A673 (cell line): ENCODE data around the gene NEO1. TPM values are rescaled to one million over a fixed set of nuclear protein-coding genes. Genes with fewer than 3 reads are reported as not detected.

Experiments
- BruUV-seq: library from RNA; stranded (reverse); fragments of 400-500 nt; replicated peaks from 2 replicates; lab custom pipeline; 2021; lab: Mats Ljungman, UMichigan
- CTCF ChIA-PET: fragments of 300-600 bp; sonication (Branson Sonifier 250); formaldehyde crosslinking; loops from one replicate; lab custom pipeline; 2022; ENCODE audit warnings: antibody characterized with exemption; lab: Charles Lee
- POLR2A ChIA-PET: fragments of 300-600 bp; sonication (Branson Sonifier 250); formaldehyde crosslinking; loops from one replicate; lab custom pipeline; 2022; ENCODE audit warnings: antibody characterized with exemption; ENCODE audit not compliant: low non-redundant PET; lab: Charles Lee
- DNase-seq: peaks from one replicate; pipeline ENCODE4 v3.0.0-alpha.2; 2015; ENCODE audit warnings: low spot score
- H3K27ac ChIP-seq: fragments of 200-600 bp; sonication (generic); 2 replicates; pipeline ENCODE4 v1.5.1; 2016; ENCODE audit warnings: mixed run types, low read depth, mild to moderate bottlenecking, mixed read lengths, antibody characterized with exemption, low read length; ENCODE audit not compliant: poor library complexity, severe bottlenecking
- H3K27me3 ChIP-seq: fragments of 200-600 bp; sonication (generic); replicated peaks from 2 replicates; pipeline ENCODE4 v1.6.1; 2017; ENCODE audit warnings: mixed run types, low read depth, mild to moderate bottlenecking, mixed read lengths, antibody characterized with exemption, low read length; ENCODE audit not compliant: insufficient read depth, poor library complexity
- H3K36me3 ChIP-seq: fragments of 200-600 bp; sonication (generic); 2 replicates; pipeline ENCODE4 v1.6.1; 2016; ENCODE audit warnings: mixed run types, mild to moderate bottlenecking, mixed read lengths, antibody characterized with exemption, low read length; ENCODE audit not compliant: insufficient read depth, poor library complexity, severe bottlenecking
- H3K4me1 ChIP-seq: fragments of 200-600 bp; sonication (generic); 2 replicates; pipeline ENCODE4 v1.6.1; 2017; ENCODE audit warnings: mixed run types, mild to moderate bottlenecking, mixed read lengths, antibody characterized with exemption, low read length; ENCODE audit not compliant: insufficient read depth, poor library complexity, severe bottlenecking
- H3K4me3 ChIP-seq: fragments of 200-600 bp; sonication (generic); 2 replicates; pipeline ENCODE4 v1.5.1; 2016; ENCODE audit warnings: low read depth, mixed run types, mild to moderate bottlenecking, mixed read lengths, low read length; ENCODE audit not compliant: poor library complexity, severe bottlenecking
- H3K9me3 ChIP-seq: fragments of 200-600 bp; sonication (generic); 2 replicates; pipeline ENCODE4 v1.6.1; 2016; ENCODE audit warnings: mixed run types, low read depth, mild to moderate bottlenecking, mixed read lengths, antibody characterized with exemption, low read length; ENCODE audit not compliant: poor library complexity, severe bottlenecking
- CTCF ChIP-seq: fragments of 300-800, 200-600 bp; sonication (generic); conservative IDR thresholded peaks from 2 replicates; pipeline ENCODE4 v1.5.1; 2017; ENCODE audit warnings: low read depth, mild to moderate bottlenecking, antibody characterized with exemption, low read length, moderate library complexity, mixed read lengths
- EZH2 ChIP-seq: fragments of 200-600 bp; sonication (generic); IDR thresholded peaks from 2 replicates; pipeline ENCODE4 v1.6.1; 2017; ENCODE audit warnings: borderline replicate concordance, low read depth, mild to moderate bottlenecking, mixed read lengths, antibody characterized with exemption, low read length; ENCODE audit not compliant: poor library complexity, severe bottlenecking
- intact Hi-C: fragments of 100-400 bp; cut with micrococcal nuclease; formaldehyde crosslinking; loops from one replicate; pipeline ENCODE4 v1.10.0; 2022; ENCODE audit not compliant: unreplicated experiment
- total RNA-seq: library from RNA; stranded (reverse); gene quantifications from 2 replicates; pipeline ENCODE4 v1.2.3, GENCODE V29; 2021

The NEO1 gene
- total RNA-seq, 1 experiment from 2014 or later: 72.6 TPM

GRCh38 chr15:73174171-73174570 is 121.9 kb downstream of the NEO1 start:
- Histone ChIP-seq H3K4me1 (peaks cover 10% of the 10 kb centered on the region), H3K9me3 (no peaks in the 10 kb centered on the region), H3K27me3 (no peaks in the 10 kb centered on the region), H3K36me3 (no peaks in the 10 kb centered on the region), H3K4me3 (no peak overlapping the region), H3K27ac (no peak overlapping the region)
- DNase-seq: peak; percentile 69
- ChIA-PET CTCF (interaction anchor here (0.7 kb wide), 1 partner anchor 390 kb away, joined by 4 read pairs; no protein-coding TSS in a partner anchor), POLR2A (no interaction called here)
- no TSS peak for BruUV-seq
- TF ChIP-seq CTCF: no peak
- TF ChIP-seq EZH2: no peak
- intact Hi-C loops: no loop called here

GRCh38 chr15:73175382-73175781 is 123.1 kb downstream of the NEO1 start:
- H3K4me1 ChIP-seq: peaks cover 8% of the 10 kb centered on the region
- H3K36me3 ChIP-seq: no peaks in the 10 kb centered on the region
- H3K27me3 ChIP-seq: no peaks in the 10 kb centered on the region
- DNase-seq: no peak
- no TSS peak for BruUV-seq
- no peak overlapping the region for H3K27ac ChIP-seq
- intact Hi-C loops: no loop called here
- H3K4me3 ChIP-seq: no peak overlapping the region
- TF ChIP-seq EZH2: no peak
- no peak for TF ChIP-seq CTCF
- CTCF ChIA-PET: no interaction called here
- POLR2A ChIA-PET: interaction anchor here (0.5 kb wide), 1 partner anchor 124 kb away, joined by 4 read pairs; no protein-coding TSS in a partner anchor
- H3K9me3 ChIP-seq: no peaks in the 10 kb centered on the region

DNA sequence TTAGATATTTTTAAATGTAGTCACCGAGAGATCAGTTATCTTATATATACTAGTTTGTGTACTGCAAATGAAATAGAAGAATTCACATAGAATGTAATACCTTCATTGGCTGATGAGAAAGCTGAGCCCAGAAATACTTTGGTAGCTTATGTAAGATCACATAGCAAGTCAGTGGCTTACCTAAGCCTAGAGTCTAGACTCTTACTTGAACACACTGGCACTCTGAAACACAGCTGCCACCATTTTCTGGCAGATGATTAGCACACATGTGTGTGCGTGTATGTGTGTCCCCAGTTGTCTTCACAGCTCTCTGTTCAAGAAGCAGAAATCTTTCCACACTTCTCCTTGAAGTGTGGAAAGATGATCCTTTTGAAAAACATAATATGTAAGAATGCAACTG is 124.3 kb downstream of the NEO1 start:
- CTCF ChIA-PET: no interaction called here
- intact Hi-C loops: no loop called here
- no TSS peak for BruUV-seq

More for the DNA sequence above, 124.3 kb downstream of the NEO1 start:
- TF ChIP-seq CTCF (no peak), EZH2 (no peak)
- DNase-seq: no peak
- H3K27ac ChIP-seq: no peak overlapping the region
- H3K9me3 ChIP-seq: no peaks in the 10 kb centered on the region
- H3K27me3 ChIP-seq: no peaks in the 10 kb centered on the region
- peaks cover 3% of the 10 kb centered on the region for H3K36me3 ChIP-seq
- H3K4me1 ChIP-seq: peaks cover 8% of the 10 kb centered on the region
- POLR2A ChIA-PET: no interaction called here
- H3K4me3 ChIP-seq: no peak overlapping the region
